Neural crest cell (in vitro differentiated cells): Measurements from ENCODE around the gene PABPN1. TPM values are rescaled to one million over a fixed set of nuclear protein-coding genes. Genes with fewer than 3 reads are reported as not detected.
A peak's percentile ranks its signal among the peaks of the same experiment; 100 is the strongest.

Source experiments
- DNase-seq: peaks from one replicate; pipeline ENCODE4 v3.0.0; 2021; ENCODE audit warnings: low read depth, mixed read lengths, low spot score
- H3K27ac Mint-ChIP-seq: one replicate; pipeline ENCODE4 v1.8.0; 2021; ENCODE audit warnings: mild to moderate bottlenecking, mixed read lengths; ENCODE audit not compliant: unreplicated experiment
- H3K27me3 Mint-ChIP-seq: 2 replicates; pipeline ENCODE4 v1.8.0; 2021; ENCODE audit warnings: low read depth, mild to moderate bottlenecking, mixed read lengths
- H3K36me3 Mint-ChIP-seq: 2 replicates; pipeline ENCODE4 v1.8.0; 2021; ENCODE audit warnings: low read depth, mild to moderate bottlenecking, mixed read lengths
- H3K4me1 Mint-ChIP-seq: 2 replicates; pipeline ENCODE4 v1.8.0; 2021; ENCODE audit warnings: mixed read lengths
- H3K4me3 Mint-ChIP-seq: one replicate; pipeline ENCODE4 v1.8.0; 2021; ENCODE audit warnings: mild to moderate bottlenecking, mixed read lengths
- H3K9me3 Mint-ChIP-seq: 2 replicates; pipeline ENCODE4 v1.8.0; 2021; ENCODE audit warnings: mixed read lengths
- CTCF ChIP-seq: fragments of 200-600 bp; sonication (generic); conservative IDR thresholded peaks from 2 replicates; pipeline ENCODE4 v1.5.0; 2021; ENCODE audit warnings: antibody characterized with exemption, mild to moderate bottlenecking
- total RNA-seq: library from RNA; stranded (reverse); gene quantifications from 2 replicates; pipeline ENCODE4 v1.2.1, GENCODE V29; 2021

The PABPN1 gene
- total RNA-seq, 1 donor from 2014 or later = 379 TPM

- Mint-ChIP-seq H3K27me3 (peaks cover 2% of the 10 kb centered on the region), H3K36me3 (peaks cover 10% of the 10 kb centered on the region), H3K9me3 (no peaks in the 10 kb centered on the region), H3K4me3 (peak within 1 kb of the TSS; percentile 94), H3K27ac (peak within 1 kb of the TSS; percentile 100), H3K4me1 (peaks cover 46% of the 10 kb centered on the region)
- DNase-seq = peak; percentile 30
- TF ChIP-seq CTCF = no peak
These were observed 43.9 kb downstream of the PABPN1 start, which contains the start of gene EFS for GRCh38 chr14:23365036-23365731. Gene EFS, minus strand, starts transcription at chr14:23365172. Its CDS starts 147 bp downstream, at chr14:23365025.

DNA sequence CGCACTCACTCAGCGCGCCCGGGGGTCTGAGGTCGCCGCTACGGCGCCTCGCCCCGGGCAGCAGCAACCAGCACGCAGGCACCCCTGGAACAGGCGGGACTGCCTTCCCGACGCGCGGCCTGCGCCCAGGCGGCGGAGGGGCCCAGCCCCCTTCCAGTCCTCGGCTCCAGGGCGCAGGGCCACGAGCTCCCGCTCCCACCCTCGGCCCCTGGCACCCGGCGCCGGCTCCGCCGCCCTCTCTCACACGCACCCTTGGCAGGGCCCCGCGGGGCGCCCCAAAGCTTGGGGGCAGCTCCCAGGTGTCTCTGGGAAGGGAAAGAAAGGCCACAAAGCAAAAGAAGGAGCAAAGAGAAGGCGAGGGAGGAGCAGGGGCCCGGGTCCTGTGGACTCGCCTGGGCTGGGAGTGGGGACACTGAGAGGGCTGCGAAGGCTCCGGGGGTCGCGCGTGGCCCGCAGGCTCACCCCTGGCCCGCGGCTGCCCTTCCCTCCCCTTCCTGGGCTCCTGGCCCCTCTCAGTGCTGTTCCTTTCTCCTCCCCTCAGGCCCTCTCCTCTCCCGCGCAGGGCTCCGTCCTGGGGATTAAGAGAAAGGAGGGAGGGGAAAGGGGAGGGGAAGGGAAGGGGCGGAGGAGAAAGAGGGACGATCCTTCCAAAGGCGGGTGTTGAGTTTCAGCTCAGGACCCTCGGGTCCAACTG, 44.6 kb downstream of the PABPN1 start:
- Mint-ChIP-seq H3K4me1 (peaks cover 45% of the 10 kb centered on the region), H3K9me3 (no peaks in the 10 kb centered on the region), H3K36me3 (peaks cover 9% of the 10 kb centered on the region), H3K4me3 (peak overlapping the region; percentile 85), H3K27me3 (peaks cover 2% of the 10 kb centered on the region), H3K27ac (peak overlapping the region; percentile 35)
- no peak for TF ChIP-seq CTCF
- DNase-seq = peak; percentile 22

DNA sequence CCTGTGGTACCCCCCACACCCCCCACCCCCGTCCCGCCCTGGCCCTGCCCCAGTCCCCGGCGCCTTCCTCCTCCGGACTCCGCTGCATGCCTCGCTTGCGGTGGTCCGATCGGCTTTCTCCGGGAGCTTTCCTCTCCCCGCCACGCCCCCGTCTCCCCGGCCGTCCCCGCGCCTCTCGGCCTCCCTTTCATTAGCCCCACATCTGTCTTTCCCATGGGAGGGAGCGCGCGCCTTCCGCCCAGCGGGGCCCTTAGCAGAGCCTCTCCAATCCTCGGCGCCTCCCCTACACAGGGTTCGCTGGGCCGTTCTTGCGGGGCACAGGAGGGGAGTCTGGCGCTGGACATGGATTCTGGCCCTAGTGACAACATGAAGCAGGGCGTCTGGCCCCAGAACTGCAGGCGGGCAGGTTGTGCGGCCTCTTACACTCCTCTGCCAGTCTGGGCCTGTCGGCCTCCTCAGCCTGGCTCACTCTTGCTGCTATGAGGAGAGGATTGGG, 45.2 kb downstream of the PABPN1 start:
- Mint-ChIP-seq H3K36me3 (peaks cover 6% of the 10 kb centered on the region), H3K27ac (peak overlapping the region; percentile 97), H3K9me3 (no peaks in the 10 kb centered on the region), H3K4me3 (peak overlapping the region; percentile 85), H3K27me3 (peaks cover 2% of the 10 kb centered on the region), H3K4me1 (peaks cover 39% of the 10 kb centered on the region)
- no peak for TF ChIP-seq CTCF
- DNase-seq = peak; percentile 77

GRCh38 chr14:23370221-23370620, 49.0 kb downstream of the PABPN1 start:
- no peak for TF ChIP-seq CTCF
- H3K4me3 Mint-ChIP-seq = no peak overlapping the region
- H3K27ac Mint-ChIP-seq = no peak overlapping the region
- H3K4me1 Mint-ChIP-seq = peaks cover 13% of the 10 kb centered on the region
- H3K27me3 Mint-ChIP-seq = no peaks in the 10 kb centered on the region
- DNase-seq = no peak
- H3K36me3 Mint-ChIP-seq = no peaks in the 10 kb centered on the region
- H3K9me3 Mint-ChIP-seq = no peaks in the 10 kb centered on the region

DNA sequence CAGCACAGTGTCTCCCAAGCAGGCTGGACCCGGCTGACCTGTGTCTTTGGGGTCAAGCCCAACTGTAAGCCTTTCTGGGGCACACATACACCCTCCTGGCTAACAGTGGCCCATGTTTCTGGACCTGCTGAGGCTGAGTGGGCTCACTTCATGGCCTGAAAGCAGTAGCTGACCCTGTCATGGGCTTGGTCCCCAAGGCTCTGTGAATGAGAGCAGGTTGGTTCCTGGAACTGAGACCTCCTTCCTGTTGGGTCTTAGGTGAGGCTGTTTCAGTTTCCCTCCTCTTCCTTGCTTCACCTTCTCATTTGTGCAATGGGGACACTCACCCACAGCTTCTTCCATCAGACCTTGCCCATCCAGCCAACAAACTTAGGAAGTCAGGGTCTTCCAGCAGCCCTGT, 50.6 kb downstream of the PABPN1 start:
- H3K36me3 Mint-ChIP-seq = no peaks in the 10 kb centered on the region
- no peak overlapping the region for H3K27ac Mint-ChIP-seq
- no peak for DNase-seq
- H3K4me3 Mint-ChIP-seq = no peak overlapping the region
- H3K4me1 Mint-ChIP-seq = peaks cover 18% of the 10 kb centered on the region
- H3K27me3 Mint-ChIP-seq = no peaks in the 10 kb centered on the region
- H3K9me3 Mint-ChIP-seq = no peaks in the 10 kb centered on the region
- TF ChIP-seq CTCF = no peak
